GM12878 (cell line): Measurements from ENCODE around the gene CTSH. TPM values are rescaled to one million over a fixed set of nuclear protein-coding genes. Genes with fewer than 3 reads are reported as not detected.

Source experiments
- ATAC-seq: fragments of 200-7000 bp; cut with Tn5 transposase; 3 replicates; pipeline ENCODE4 v1.9.1; 2020; ENCODE audit warnings: mild to moderate bottlenecking, moderate library complexity
- BruUV-seq: library from RNA; stranded (reverse); fragments of 400-500 nt; replicated peaks from 2 replicates; lab custom pipeline; 2021; lab: Mats Ljungman, UMichigan
- CTCF ChIA-PET: fragments of 300-600 bp; sonication (Branson Sonifier 250); formaldehyde crosslinking; extraction: SDS; loops from one replicate; lab custom pipeline; 2021; ENCODE audit warnings: inconsistent platforms; lab: Yijun Ruan, JAX
- POLR2A ChIA-PET: fragments of 350-600 bp; formaldehyde crosslinking; extraction: SDS; loops from one replicate; lab custom pipeline; 2021; ENCODE audit warnings: inconsistent platforms; lab: Charles Lee
- RAD21 ChIA-PET: fragments of 300-600 bp; sonication (Branson Sonifier 250); formaldehyde crosslinking; loops from one replicate; lab custom pipeline; 2023; ENCODE audit warnings: antibody characterized with exemption; ENCODE audit not compliant: unreplicated experiment; lab: Charles Lee
- SMC1A ChIA-PET: fragments of 300-600 bp; sonication (Branson Sonifier 250); formaldehyde crosslinking; loops from one replicate; lab custom pipeline; 2023; ENCODE audit not compliant: unreplicated experiment, uncharacterized antibody; lab: Charles Lee
- DNase-seq: peaks from one replicate; pipeline ENCODE4 v3.0.0-alpha.2; 2011; ENCODE audit warnings: low read depth, low spot score
- FAIRE-seq: peaks from 3 replicates; lab custom pipeline; 2011; peaks lifted over from hg19 to GRCh38; lab: Jason Lieb, UNC
- H2AFZ ChIP-seq: 2 replicates; pipeline ENCODE4 v1.6.0; 2011; ENCODE audit warnings: low read depth, low read length, control low read depth; ENCODE audit not compliant: control insufficient read depth
- H3K27ac ChIP-seq: 2 replicates; pipeline ENCODE4 v1.5.1; 2011; ENCODE audit warnings: control low read depth; ENCODE audit not compliant: control insufficient read depth, insufficient read depth
- H3K27me3 ChIP-seq, 2 experiments: replicated peaks in 1 of 2; 2 replicates each; pipeline versions ENCODE4 v1.6.0 to v1.6.1; 2011; ENCODE audit warnings: low read length in 1 of 2; ENCODE audit not compliant: control insufficient read depth in 2 of 2, insufficient read depth in 2 of 2
- H3K36me3 ChIP-seq, 2 experiments: 2 replicates each; pipeline ENCODE4 v1.5.1; 2011; ENCODE audit warnings: low read length in 1 of 2; ENCODE audit not compliant: control insufficient read depth in 2 of 2, insufficient read depth in 2 of 2
- H3K4me1 ChIP-seq: 2 replicates; pipeline ENCODE4 v1.6.1; 2011; ENCODE audit warnings: mild to moderate bottlenecking, low read length, moderate library complexity, mixed read lengths; ENCODE audit not compliant: control insufficient read depth, insufficient read depth
- H3K4me2 ChIP-seq: 2 replicates; pipeline ENCODE4 v1.6.0; 2011; ENCODE audit warnings: control low read depth; ENCODE audit not compliant: control insufficient read depth, insufficient read depth
- H3K4me3 ChIP-seq: fragments of 200-600 bp; sonication (generic); 2 replicates; pipeline ENCODE4 v1.5.1; 2016
- H3K79me2 ChIP-seq: 2 replicates; pipeline ENCODE4 v1.6.0; 2011; ENCODE audit warnings: low read length; ENCODE audit not compliant: control insufficient read depth, insufficient read depth
- H3K9ac ChIP-seq: 2 replicates; pipeline ENCODE4 v1.8.0; 2011; ENCODE audit warnings: low read length, control low read depth, mixed read lengths; ENCODE audit not compliant: control insufficient read depth, insufficient read depth
- H3K9me3 ChIP-seq: replicated peaks from 3 replicates; pipeline ENCODE4 v1.5.1; 2011; ENCODE audit warnings: mild to moderate bottlenecking, low read length; ENCODE audit not compliant: control insufficient read depth, insufficient read depth
- H4K20me1 ChIP-seq: 2 replicates; pipeline ENCODE4 v1.6.0; 2011; ENCODE audit not compliant: control insufficient read depth, insufficient read depth
- EGR1 ChIP-seq, 2 experiments: IDR thresholded peaks; 1 replicate in 1 of 2; 2 replicates in 1 of 2; pipeline ENCODE4 v1.6.1; 2011 to 2012; ENCODE audit warnings: low read depth in 2 of 2, low read length in 2 of 2, borderline replicate concordance in 1 of 2, mild to moderate bottlenecking in 1 of 2, moderate library complexity in 1 of 2
- KAT2A ChIP-seq: conservative IDR thresholded peaks from 2 replicates; pipeline ENCODE4 v1.6.1; 2011; ENCODE audit warnings: low read depth, low read length; ENCODE audit not compliant: control insufficient read depth
- POLR2A ChIP-seq: IDR thresholded peaks from 2 replicates; pipeline ENCODE4 v1.6.1; 2011; ENCODE audit warnings: low read depth, mild to moderate bottlenecking, low read length
- POLR2AphosphoS5 ChIP-seq: IDR thresholded peaks from 2 replicates; pipeline ENCODE4 v1.6.1; 2011; ENCODE audit warnings: mild to moderate bottlenecking, low read length, inconsistent platforms
- TCF3 ChIP-seq: IDR thresholded peaks from 2 replicates; pipeline ENCODE4 v1.6.1; 2012; ENCODE audit warnings: low read depth, mild to moderate bottlenecking, low read length, borderline replicate concordance; ENCODE audit not compliant: insufficient read depth
- WGBS: methylation state at CpG from one replicate; pipeline ENCODE4 v1.1.6; 2016; ENCODE audit warnings: low lambda C conversion rate; ENCODE audit not compliant: insufficient replicate concordance, insufficient coverage; ENCODE audit errors: missing lambda C conversion rate; 5-methylcytosine and 5-hydroxymethylcytosine counted together
- in situ Hi-C: fragments of 300-500 bp; cut with MboI; formaldehyde crosslinking; loops from 9 replicates; pipeline ENCODE4 v1.14.3; 2018; ENCODE audit warnings: mixed read lengths
- intact Hi-C: fragments of 100-400 bp; cut with micrococcal nuclease; formaldehyde crosslinking; loops from one replicate; pipeline ENCODE4 v1.14.2; 2022; ENCODE audit not compliant: unreplicated experiment
- polyA plus RNA-seq, 11 experiments: library from polyadenylated mRNA; depleted of rRNA in 4 of 11; unstranded in 6 of 11; stranded (reverse) in 5 of 11; fragments of >200 nt; fragmentation: Nextera tagmentation in 4 of 11; fragmentation: Illumina TruSeq in 1 of 11; extraction: Ambion mirVana in 4 of 11; extraction: Trizol in 1 of 11; gene quantifications; 1 replicate in 1 of 11; 2 replicates in 10 of 11; pipeline versions ENCODE4 v1.2.1 to v1.2.3, GENCODE V29; 2011 to 2016; ENCODE audit warnings: inconsistent platforms in 2 of 11, missing spikeins in 2 of 11, low read depth in 1 of 11
- total RNA-seq, 4 experiments: library from RNA; depleted of rRNA in 3 of 4; stranded (reverse); fragments of >200 nt in 3 of 4; fragmentation: Illumina TruSeq in 1 of 4; extraction: Trizol in 1 of 4; gene quantifications; 2 replicates each; pipeline versions ENCODE4 v1.2.1 to v1.2.3, GENCODE V29; 2013 to 2021

The CTSH gene
- total and polyA plus RNA-seq, 10 of the 15 experiments (the other 5 are each of a cell fraction or from before 2014, with no cell fraction given) = 30.2 to 1,212 (median 519) TPM

- RAD21 ChIA-PET = no interaction called here
- ATAC-seq = no peak
- no peaks in the 10 kb centered on the region for H3K9me3 ChIP-seq
- POLR2A ChIA-PET = no interaction called here
- DNase-seq = no peak
- H3K27ac ChIP-seq = no peak overlapping the region
- H3K4me2 ChIP-seq = no peak overlapping the region
- H4K20me1 ChIP-seq = no peaks in the 10 kb centered on the region
- BruUV-seq = no TSS peak
- H3K4me1 ChIP-seq = peaks cover 6% of the 10 kb centered on the region
- H3K79me2 ChIP-seq = peaks cover 2% of the 10 kb centered on the region
- WGBS = 85% methylated on average over 21 of the region's 21 CpGs
- in situ Hi-C loops (no loop called here), intact Hi-C loops (no loop called here)
- no peak overlapping the region for H3K4me3 ChIP-seq
- no peak overlapping the region for H3K9ac ChIP-seq
- peak; percentile 43; the same call in 1 of the 2 replicates for TF ChIP-seq POLR2AphosphoS5
- no peak for TF ChIP-seq TCF3
- TF ChIP-seq POLR2A = peak; percentile 35
- FAIRE-seq = no peak
- SMC1A ChIA-PET = no interaction called here
- peaks cover 51 to 61% of the 10 kb centered on the region in 2 experiments for H3K36me3 ChIP-seq
- no peak overlapping the region for H2AFZ ChIP-seq
- CTCF ChIA-PET = interaction anchor here (2.0 kb wide), 1 partner anchor 21 kb away, joined by 7 read pairs; no protein-coding TSS in a partner anchor
- no peaks in the 10 kb centered on the region for H3K27me3 ChIP-seq
Measured at GRCh38 chr15:78931439-78932257, 13.2 kb downstream of the CTSH start.

- H3K79me2 ChIP-seq = no peaks in the 10 kb centered on the region; the same call in 1 of the 2 replicates
- intact Hi-C loops (no loop called here), in situ Hi-C loops (no loop called here)
- H3K9ac ChIP-seq = no peak overlapping the region
- no peak overlapping the region for H3K4me2 ChIP-seq
- no peak for ATAC-seq
- RAD21 ChIA-PET = no interaction called here
- H3K36me3 ChIP-seq = peaks cover 51 to 65% of the 10 kb centered on the region in 2 experiments
- peak in 1 of 2 experiments; percentile 3; a peak in 1 of 3 replicates for TF ChIP-seq EGR1 (IDR thresholded peaks at IDR 0.05; ENCODE audit: borderline replicate concordance in 1 of 2, low read depth in 2 of 2, low read length in 2 of 2)
- no peak for TF ChIP-seq KAT2A
- no peak for DNase-seq
- no peaks in the 10 kb centered on the region for H4K20me1 ChIP-seq
- no peak for FAIRE-seq
- 82% methylated on average over 11 of the region's 11 CpGs for WGBS
- no peaks in the 10 kb centered on the region for H3K27me3 ChIP-seq
- SMC1A ChIA-PET = no interaction called here
- H3K4me3 ChIP-seq = no peak overlapping the region
- no peaks in the 10 kb centered on the region for H3K9me3 ChIP-seq
- no TSS peak for BruUV-seq
- no peak overlapping the region for H3K27ac ChIP-seq
- CTCF ChIA-PET = interaction anchor here (2.0 kb wide), 1 partner anchor 20 kb away, joined by 7 read pairs; no protein-coding TSS in a partner anchor
- no peak overlapping the region for H2AFZ ChIP-seq
- no peaks in the 10 kb centered on the region for H3K4me1 ChIP-seq
- POLR2A ChIA-PET = no interaction called here
Measured at GRCh38 chr15:78930577-78931388, 14.1 kb downstream of the CTSH start.
